Endothelial cell of umbilical vein (primary cell): ENCODE data around the gene RPEL1.

Source experiments
- CTCF ChIP-seq, 2 donors: IDR thresholded peaks; 1 replicate in 1 of 2; 2 replicates in 1 of 2; pipeline ENCODE4 v1.5.1; 2011; ENCODE audit warnings: low read length in 2 of 2, mild to moderate bottlenecking in 2 of 2, moderate library complexity in 2 of 2, control low read depth in 1 of 2, inconsistent platforms in 1 of 2, low read depth in 1 of 2; ENCODE audit not compliant: insufficient read depth in 1 of 2; ENCODE audit errors: extremely low read depth in 1 of 2
- EZH2 ChIP-seq: IDR thresholded peaks from 2 replicates; pipeline ENCODE4 v1.6.1; 2012; ENCODE audit warnings: borderline replicate concordance, low read depth, mild to moderate bottlenecking, moderate library complexity, low read length, inconsistent platforms; ENCODE audit not compliant: severe bottlenecking
- FOS ChIP-seq: IDR thresholded peaks from 2 replicates; pipeline ENCODE4 v1.6.1; 2011; ENCODE audit warnings: mild to moderate bottlenecking, low read length, moderate library complexity, borderline replicate concordance; ENCODE audit not compliant: insufficient read depth
- JUN ChIP-seq: IDR thresholded peaks from 2 replicates; pipeline ENCODE4 v1.6.1; 2011; ENCODE audit warnings: borderline replicate concordance, low read depth; ENCODE audit not compliant: insufficient read length, insufficient read depth
- MYC ChIP-seq: IDR thresholded peaks from one replicate; pipeline ENCODE4 v1.6.1; 2011; ENCODE audit warnings: mild to moderate bottlenecking, low read depth, low read length
- POLR2A ChIP-seq: IDR thresholded peaks from 2 replicates; pipeline ENCODE4 v1.6.1; 2012; ENCODE audit warnings: low read depth, mild to moderate bottlenecking, control low read depth, low read length
- POLR2AphosphoS5 ChIP-seq: IDR thresholded peaks from 2 replicates; pipeline ENCODE4 v1.6.1; 2012; ENCODE audit warnings: low read depth, mild to moderate bottlenecking, control low read depth, low read length, moderate library complexity; ENCODE audit not compliant: insufficient read depth
- TF ChIP-seq, protein P1 (sequence below): IDR thresholded peaks from 2 replicates; pipeline ENCODE4 v1.6.1; 2011; ENCODE audit not compliant: insufficient read depth, insufficient read length

- TF ChIP-seq CTCF (IDR thresholded peaks at IDR 0.05; ENCODE audit: extremely low read depth in 1 of 2, insufficient read depth in 1 of 2, low read depth in 1 of 2, low read length in 2 of 2) (no peak), MYC (no peak), POLR2A (no peak), EZH2 (no peak), JUN (no peak), POLR2AphosphoS5 (no peak), FOS (no peak)
- TF ChIP-seq, protein P1, sequence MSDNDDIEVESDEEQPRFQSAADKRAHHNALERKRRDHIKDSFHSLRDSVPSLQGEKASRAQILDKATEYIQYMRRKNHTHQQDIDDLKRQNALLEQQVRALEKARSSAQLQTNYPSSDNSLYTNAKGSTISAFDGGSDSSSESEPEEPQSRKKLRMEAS, result no peak
Observed at GRCh38 chr10:103235775-103236174, 9.9 kb upstream of the RPEL1 start.
